Renal cortex interstitium (tissue), 11 donors: ENCODE data around the gene CEP57L1. TPM values are rescaled to one million over a fixed set of nuclear protein-coding genes. Genes with fewer than 3 reads are reported as not detected.

Experiments
- DNase-seq, 11 donors: peaks; one replicate each; pipeline ENCODE4 v3.0.0-alpha.2; 2013; ENCODE audit warnings: low read depth in 9 of 11, low spot score in 4 of 11; ENCODE audit errors: extremely low read depth in 1 of 11
- polyA plus RNA-seq, 3 donors: library from polyadenylated mRNA; unstranded; fragments of 120-200 nt; gene quantifications; one replicate each; pipeline ENCODE4 v1.2.1, GENCODE V29; 2013; ENCODE audit not compliant: insufficient read length in 3 of 3

CEP57L1 gene
- polyA plus RNA-seq, 3 donors, result 22.6 to 25.4 (median 24.5) TPM

GRCh38 chr6:109194880-109195279 is 99.6 kb downstream of the CEP57L1 start:
- DNase-seq, result peak in 2 of 11 donors; percentile 16 to 31

- DNase-seq, result no peak
Observed at GRCh38 chr6:109197061-109197460, 101.8 kb downstream of the CEP57L1 start.

GRCh38 chr6:109202409-109203264 is 107.3 kb downstream of the CEP57L1 start:
- DNase-seq, result no peak

GRCh38 chr6:109204511-109204910 is 109.2 kb downstream of the CEP57L1 start:
- no peak for DNase-seq

- DNase-seq, result no peak
Observed at GRCh38 chr6:109212683-109213082, 117.4 kb downstream of the CEP57L1 start.

Other genes starting within 250 kb of the CEP57L1 start
- gene ARMC2, start 247.1 kb upstream of the CEP57L1 start, polyA plus RNA-seq, result 10 to 100 TPM in 2 of 3 donors, 1 to 10 TPM in 1; 9.7 to 14.8 (median 14.3) TPM
- 10 to 100 TPM; 23.5 to 27.2 (median 26.2) TPM for gene SESN1, start 661 bp upstream of the CEP57L1 start, polyA plus RNA-seq